ENCODE data around the gene PTP4A2. TPM values are rescaled to one million over a fixed set of nuclear protein-coding genes. Genes with fewer than 3 reads are reported as not detected.

PTP4A2 gene
- total and polyA plus RNA-seq, 10 of the 15 experiments (the other 5 are each of a cell fraction or from before 2014, with no cell fraction given): 180 to 909 (median 375) TPM

- no peak for TF ChIP-seq ZBTB40 (IDR thresholded peaks at IDR 0.05; ENCODE audit: borderline replicate concordance)
- TF ChIP-seq POLR2AphosphoS2 (IDR thresholded peaks at IDR 0.05; ENCODE audit: low read depth, low read length): peak; percentile 20; the same call in 1 of the 2 replicates
Observed at GRCh38 chr1:31937300-31938183, 626 bp downstream of the PTP4A2 start (continued).

DNA sequence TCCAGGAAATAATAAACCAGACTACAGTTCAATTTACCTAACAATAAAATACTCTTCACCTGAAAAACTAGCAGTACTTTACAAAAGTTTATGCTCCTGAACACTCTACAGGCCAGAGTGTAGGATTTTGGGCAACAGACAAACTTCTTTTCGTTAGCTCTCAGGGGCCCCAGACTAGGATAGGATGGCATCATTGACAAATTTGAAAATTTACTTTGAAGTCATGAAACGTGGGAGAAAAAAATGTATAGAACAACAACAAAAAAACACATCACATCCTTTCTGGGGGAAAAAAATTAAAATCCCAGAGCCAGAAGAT is 1.2 kb downstream of the PTP4A2 start:
- BruUV-seq (replicated peaks): TSS peak; percentile 69
- intact Hi-C loops (cut with micrococcal nuclease; ENCODE audit: unreplicated experiment) (loop anchor here (5.0 kb wide), 1 partner anchor 75 kb away; the partner anchor contains the start of gene KHDRBS1), in situ Hi-C loops (cut with MboI) (loop anchor here (10.0 kb wide), 1 partner anchor 1182 kb away; the partner anchor contains the start of gene LAPTM5)
- WGBS (ENCODE audit: insufficient coverage, insufficient replicate concordance, low lambda C conversion rate, missing lambda C conversion rate): 0% methylated on average over 2 of the region's 2 CpGs
- no peaks in the 10 kb centered on the region for H3K27me3 ChIP-seq (replicated peaks in 1 of 2; ENCODE audit: control insufficient read depth in 2 of 2, insufficient read depth in 2 of 2, low read length in 1 of 2)
- peak overlapping the region; percentile 84 for H3K4me3 ChIP-seq
- TF ChIP-seq SIN3A (IDR thresholded peaks at IDR 0.05; ENCODE audit: low read depth, low read length) (0 out of 2 replicates have a peak, but pooled peaks have one; percentile 11), IKZF1 (conservative IDR thresholded peaks at IDR 0.05) (no peak)
- peaks cover 30% of the 10 kb centered on the region for H3K4me1 ChIP-seq (ENCODE audit: control insufficient read depth, insufficient read depth, low read length)
- peaks cover 79% of the 10 kb centered on the region for H3K79me2 ChIP-seq (ENCODE audit: control insufficient read depth, insufficient read depth, low read length)
- H3K4me2 ChIP-seq (ENCODE audit: control insufficient read depth, insufficient read depth): peak overlapping the region; percentile 88
- CTCF ChIA-PET: interaction anchor here (15.0 kb wide), 1 partner anchor 21 kb away, joined by 565 read pairs; no protein-coding TSS in a partner anchor
- SMC1A ChIA-PET (ENCODE audit: uncharacterized antibody, unreplicated experiment): interaction anchor here (3.9 kb wide), 1 partner anchor 11 kb away, joined by 34 read pairs; no protein-coding TSS in a partner anchor
- no peak for FAIRE-seq
- H3K36me3 ChIP-seq (ENCODE audit: control insufficient read depth in 2 of 2, insufficient read depth in 2 of 2, low read length in 1 of 2): 0 out of 4 replicates have a peak, but pooled peaks cover 0 to 4% of the 10 kb centered on the region in 2 experiments
- H3K9me3 ChIP-seq (replicated peaks; ENCODE audit: control insufficient read depth, insufficient read depth, low read length): no peaks in the 10 kb centered on the region
- H3K27ac ChIP-seq (ENCODE audit: control insufficient read depth, insufficient read depth): peak overlapping the region; percentile 93
- no peak overlapping the region for H2AFZ ChIP-seq (ENCODE audit: control insufficient read depth, low read depth, low read length)
- peak overlapping the region; percentile 96 for H3K9ac ChIP-seq (ENCODE audit: control insufficient read depth, insufficient read depth, low read length)
- no peak for DNase-seq (ENCODE audit: low read depth, low spot score)
- POLR2A ChIA-PET: interaction anchor here (1.1 to 4.5 kb wide), 3 partner anchors 10 to 34 kb away, joined by 4 to 104 read pairs (median 17); no protein-coding TSS in a partner anchor
- RAD21 ChIA-PET (ENCODE audit: unreplicated experiment): interaction anchor here (4.5 kb wide), 1 partner anchor 20 kb away, joined by 102 read pairs; no protein-coding TSS in a partner anchor
- 0 out of 2 replicates have a peak, but pooled peaks cover 3% of the 10 kb centered on the region for H4K20me1 ChIP-seq (ENCODE audit: control insufficient read depth, insufficient read depth)
- no peak for ATAC-seq

All from GM12878 (cell line).